GM12878 (cell line): ENCODE data around the gene MSH3. TPM values are rescaled to one million over a fixed set of nuclear protein-coding genes. Genes with fewer than 3 reads are reported as not detected.

Source experiments
- ATAC-seq: fragments of 200-7000 bp; cut with Tn5 transposase; 3 replicates; pipeline ENCODE4 v1.9.1; 2020; ENCODE audit warnings: mild to moderate bottlenecking, moderate library complexity
- BruUV-seq: library from RNA; stranded (reverse); fragments of 400-500 nt; replicated peaks from 2 replicates; lab custom pipeline; 2021; lab: Mats Ljungman, UMichigan
- CTCF ChIA-PET: fragments of 300-600 bp; sonication (Branson Sonifier 250); formaldehyde crosslinking; extraction: SDS; loops from one replicate; lab custom pipeline; 2021; ENCODE audit warnings: inconsistent platforms; lab: Yijun Ruan, JAX
- POLR2A ChIA-PET: fragments of 350-600 bp; formaldehyde crosslinking; extraction: SDS; loops from one replicate; lab custom pipeline; 2021; ENCODE audit warnings: inconsistent platforms; lab: Charles Lee
- RAD21 ChIA-PET: fragments of 300-600 bp; sonication (Branson Sonifier 250); formaldehyde crosslinking; loops from one replicate; lab custom pipeline; 2023; ENCODE audit warnings: antibody characterized with exemption; ENCODE audit not compliant: unreplicated experiment; lab: Charles Lee
- SMC1A ChIA-PET: fragments of 300-600 bp; sonication (Branson Sonifier 250); formaldehyde crosslinking; loops from one replicate; lab custom pipeline; 2023; ENCODE audit not compliant: unreplicated experiment, uncharacterized antibody; lab: Charles Lee
- DNase-seq: peaks from one replicate; pipeline ENCODE4 v3.0.0-alpha.2; 2011; ENCODE audit warnings: low read depth, low spot score
- FAIRE-seq: peaks from 3 replicates; lab custom pipeline; 2011; peaks lifted over from hg19 to GRCh38; lab: Jason Lieb, UNC
- H2AFZ ChIP-seq: 2 replicates; pipeline ENCODE4 v1.6.0; 2011; ENCODE audit warnings: low read depth, low read length, control low read depth; ENCODE audit not compliant: control insufficient read depth
- H3K27ac ChIP-seq: 2 replicates; pipeline ENCODE4 v1.5.1; 2011; ENCODE audit warnings: control low read depth; ENCODE audit not compliant: control insufficient read depth, insufficient read depth
- H3K27me3 ChIP-seq, 2 experiments: replicated peaks in 1 of 2; 2 replicates each; pipeline versions ENCODE4 v1.6.0 to v1.6.1; 2011; ENCODE audit warnings: low read length in 1 of 2; ENCODE audit not compliant: control insufficient read depth in 2 of 2, insufficient read depth in 2 of 2
- H3K36me3 ChIP-seq, 2 experiments: 2 replicates each; pipeline ENCODE4 v1.5.1; 2011; ENCODE audit warnings: low read length in 1 of 2; ENCODE audit not compliant: control insufficient read depth in 2 of 2, insufficient read depth in 2 of 2
- H3K4me1 ChIP-seq: 2 replicates; pipeline ENCODE4 v1.6.1; 2011; ENCODE audit warnings: mild to moderate bottlenecking, low read length, moderate library complexity, mixed read lengths; ENCODE audit not compliant: control insufficient read depth, insufficient read depth
- H3K4me2 ChIP-seq: 2 replicates; pipeline ENCODE4 v1.6.0; 2011; ENCODE audit warnings: control low read depth; ENCODE audit not compliant: control insufficient read depth, insufficient read depth
- H3K4me3 ChIP-seq: fragments of 200-600 bp; sonication (generic); 2 replicates; pipeline ENCODE4 v1.5.1; 2016
- H3K79me2 ChIP-seq: 2 replicates; pipeline ENCODE4 v1.6.0; 2011; ENCODE audit warnings: low read length; ENCODE audit not compliant: control insufficient read depth, insufficient read depth
- H3K9ac ChIP-seq: 2 replicates; pipeline ENCODE4 v1.8.0; 2011; ENCODE audit warnings: low read length, control low read depth, mixed read lengths; ENCODE audit not compliant: control insufficient read depth, insufficient read depth
- H3K9me3 ChIP-seq: replicated peaks from 3 replicates; pipeline ENCODE4 v1.5.1; 2011; ENCODE audit warnings: mild to moderate bottlenecking, low read length; ENCODE audit not compliant: control insufficient read depth, insufficient read depth
- H4K20me1 ChIP-seq: 2 replicates; pipeline ENCODE4 v1.6.0; 2011; ENCODE audit not compliant: control insufficient read depth, insufficient read depth
- ATF7 ChIP-seq: fragments of 450-650 bp; IDR thresholded peaks from 2 replicates; pipeline ENCODE4 v1.6.1; 2016; ENCODE audit warnings: low read depth, mild to moderate bottlenecking
- CHD1 ChIP-seq: IDR thresholded peaks from 2 replicates; pipeline ENCODE4 v1.6.1; 2012; ENCODE audit warnings: low read depth, low read length, improper control_type of control experiment
- DPF2 ChIP-seq: fragments of 450-650 bp; IDR thresholded peaks from 2 replicates; pipeline ENCODE4 v1.6.1; 2017; ENCODE audit warnings: mild to moderate bottlenecking
- E2F8 ChIP-seq: fragments of 450-650 bp; IDR thresholded peaks from 2 replicates; pipeline ENCODE4 v1.6.1; 2018; ENCODE audit warnings: mild to moderate bottlenecking, low read depth, moderate library complexity; ENCODE audit not compliant: partially characterized antibody
- ESRRA ChIP-seq: IDR thresholded peaks from 2 replicates; pipeline ENCODE4 v1.6.1; 2012; ENCODE audit warnings: mild to moderate bottlenecking, low read length, improper control_type of control experiment
- ETV6 ChIP-seq, 2 experiments: fragments of 450-650 bp in 1 of 2; IDR thresholded peaks in 1 of 2; conservative IDR thresholded peaks in 1 of 2; 2 replicates each; pipeline ENCODE4 v1.6.1; 2014; ENCODE audit warnings: antibody characterized with exemption in 1 of 2, borderline replicate concordance in 1 of 2, low read depth in 1 of 2, mild to moderate bottlenecking in 1 of 2, moderate library complexity in 1 of 2
- IKZF2 ChIP-seq, 2 experiments: fragments of 450-650 bp; IDR thresholded peaks; 2 replicates each; pipeline ENCODE4 v1.6.1; 2017; ENCODE audit warnings: mild to moderate bottlenecking in 2 of 2, moderate library complexity in 2 of 2
- KDM1A ChIP-seq: fragments of 200-600 bp; sonication (generic); IDR thresholded peaks from 2 replicates; pipeline ENCODE4 v1.6.1; 2016; ENCODE audit warnings: borderline replicate concordance
- MEF2B ChIP-seq: fragments of 450-650 bp; IDR thresholded peaks from 2 replicates; pipeline ENCODE4 v1.6.1; 2018; ENCODE audit warnings: mild to moderate bottlenecking, moderate library complexity; ENCODE audit not compliant: partially characterized antibody, poor library complexity, severe bottlenecking
- MTA2 ChIP-seq: fragments of 450-650 bp; IDR thresholded peaks from 2 replicates; pipeline ENCODE4 v1.6.1; 2016; ENCODE audit warnings: low read depth, mild to moderate bottlenecking, moderate library complexity
- PAX5 ChIP-seq: IDR thresholded peaks from 2 replicates; pipeline ENCODE4 v1.6.1; 2011; ENCODE audit warnings: low read depth, low read length, borderline replicate concordance
- ZBED1 ChIP-seq: IDR thresholded peaks from 2 replicates; pipeline ENCODE4 v1.6.1; 2016; ENCODE audit warnings: borderline replicate concordance
- ZBTB33 ChIP-seq: fragments of 450-650 bp; IDR thresholded peaks from 2 replicates; pipeline ENCODE4 v1.6.1; 2017; ENCODE audit warnings: mild to moderate bottlenecking
- ZNF687 ChIP-seq: fragments of 450-650 bp; IDR thresholded peaks from 2 replicates; pipeline ENCODE4 v1.6.1; 2017; ENCODE audit warnings: mild to moderate bottlenecking, moderate library complexity
- ZSCAN29 ChIP-seq: fragments of 450-650 bp; IDR thresholded peaks from 2 replicates; pipeline ENCODE4 v1.6.1; 2017; ENCODE audit warnings: mild to moderate bottlenecking, moderate library complexity
- WGBS: methylation state at CpG from one replicate; pipeline ENCODE4 v1.1.6; 2016; ENCODE audit warnings: low lambda C conversion rate; ENCODE audit not compliant: insufficient replicate concordance, insufficient coverage; ENCODE audit errors: missing lambda C conversion rate; 5-methylcytosine and 5-hydroxymethylcytosine counted together
- in situ Hi-C: fragments of 300-500 bp; cut with MboI; formaldehyde crosslinking; loops from 9 replicates; pipeline ENCODE4 v1.14.3; 2018; ENCODE audit warnings: mixed read lengths
- intact Hi-C: fragments of 100-400 bp; cut with micrococcal nuclease; formaldehyde crosslinking; loops from one replicate; pipeline ENCODE4 v1.14.2; 2022; ENCODE audit not compliant: unreplicated experiment
- polyA plus RNA-seq, 11 experiments: library from polyadenylated mRNA; depleted of rRNA in 4 of 11; unstranded in 6 of 11; stranded (reverse) in 5 of 11; fragments of >200 nt; fragmentation: Nextera tagmentation in 4 of 11; fragmentation: Illumina TruSeq in 1 of 11; extraction: Ambion mirVana in 4 of 11; extraction: Trizol in 1 of 11; gene quantifications; 1 replicate in 1 of 11; 2 replicates in 10 of 11; pipeline versions ENCODE4 v1.2.1 to v1.2.3, GENCODE V29; 2011 to 2016; ENCODE audit warnings: inconsistent platforms in 2 of 11, missing spikeins in 2 of 11, low read depth in 1 of 11
- total RNA-seq, 4 experiments: library from RNA; depleted of rRNA in 3 of 4; stranded (reverse); fragments of >200 nt in 3 of 4; fragmentation: Illumina TruSeq in 1 of 4; extraction: Trizol in 1 of 4; gene quantifications; 2 replicates each; pipeline versions ENCODE4 v1.2.1 to v1.2.3, GENCODE V29; 2013 to 2021

Gene MSH3
- total and polyA plus RNA-seq, 10 of the 15 experiments (the other 5 are each of a cell fraction or from before 2014, with no cell fraction given): 4.7 to 17.5 (median 12.2) TPM

GRCh38 chr5:80725446-80725845, 71.0 kb downstream of the MSH3 start:
- SMC1A ChIA-PET: interaction anchor here (1.3 kb wide), 1 partner anchor 15 kb away, joined by 7 read pairs; no protein-coding TSS in a partner anchor
- no peaks in the 10 kb centered on the region for H3K4me1 ChIP-seq
- H4K20me1 ChIP-seq: no peaks in the 10 kb centered on the region
- no peaks in the 10 kb centered on the region for H3K79me2 ChIP-seq
- no peaks in the 10 kb centered on the region for H3K9me3 ChIP-seq
- RAD21 ChIA-PET: no interaction called here
- no peaks in the 10 kb centered on the region for H3K27me3 ChIP-seq
- no peak for DNase-seq
- TF ChIP-seq ZBED1 (no peak), ETV6 (conservative IDR thresholded peaks at IDR 0.05 in 1 of 2, IDR thresholded peaks at IDR 0.05 in 1 of 2; ENCODE audit: borderline replicate concordance in 1 of 2, low read depth in 1 of 2) (no peak), ZSCAN29 (no peak), DPF2 (no peak), ZBTB33 (no peak), ATF7 (no peak), MTA2 (no peak), ZNF687 (no peak), ESRRA (no peak), IKZF2 (IDR thresholded peaks at IDR 0.05) (no peak), PAX5 (no peak), E2F8 (no peak), MEF2B (no peak), CHD1 (no peak), KDM1A (no peak)
- intact Hi-C loops: no loop called here
- WGBS: 93% methylated on average over 6 of the region's 6 CpGs
- H3K4me2 ChIP-seq: no peak overlapping the region
- no peak overlapping the region for H3K9ac ChIP-seq
- no peak overlapping the region for H2AFZ ChIP-seq
- no TSS peak for BruUV-seq
- H3K27ac ChIP-seq: no peak overlapping the region
- no peak overlapping the region for H3K4me3 ChIP-seq
- ATAC-seq: no peak
- no peak for FAIRE-seq
- POLR2A ChIA-PET: interaction anchor here (0.5 kb wide), 1 partner anchor 46 kb away, joined by 3 read pairs; no protein-coding TSS in a partner anchor
- in situ Hi-C loops: no loop called here
- CTCF ChIA-PET: interaction anchor here (0.7 to 1.7 kb wide), 3 partner anchors 9 to 462 kb away, joined by 3 to 5 read pairs (median 3); no protein-coding TSS in a partner anchor
- H3K36me3 ChIP-seq: peaks cover 2 to 9% of the 10 kb centered on the region in 2 experiments; a peak in 2 of 4 replicates
